Measurements from ENCODE around the gene RGCC.

DNA sequence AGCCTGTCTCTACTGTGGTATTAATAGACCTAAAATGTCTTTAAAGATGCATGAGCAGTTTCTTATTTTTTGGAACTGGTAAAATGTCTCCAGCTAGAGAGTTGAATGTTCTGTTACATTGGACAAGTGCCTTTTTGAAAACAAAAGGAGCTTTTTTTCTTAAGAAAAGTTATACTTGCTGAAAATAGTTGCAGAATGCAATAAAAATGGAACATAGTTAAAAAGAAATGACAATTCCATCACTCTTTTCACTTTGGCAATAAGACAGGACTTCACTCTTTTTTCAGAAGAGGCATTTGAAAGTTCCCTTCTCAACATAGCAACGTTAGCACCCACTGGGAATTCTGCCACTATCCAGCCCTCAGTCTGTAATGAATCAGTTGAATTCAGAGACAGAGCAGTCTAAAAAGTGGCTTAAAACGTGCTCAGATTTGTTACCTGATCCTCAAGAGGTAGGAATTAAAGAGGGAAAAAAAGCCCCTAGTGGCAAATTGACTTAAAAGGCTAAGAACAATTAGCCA is 10.1 kb downstream of the RGCC start:
- TF ChIP-seq, protein P1, sequence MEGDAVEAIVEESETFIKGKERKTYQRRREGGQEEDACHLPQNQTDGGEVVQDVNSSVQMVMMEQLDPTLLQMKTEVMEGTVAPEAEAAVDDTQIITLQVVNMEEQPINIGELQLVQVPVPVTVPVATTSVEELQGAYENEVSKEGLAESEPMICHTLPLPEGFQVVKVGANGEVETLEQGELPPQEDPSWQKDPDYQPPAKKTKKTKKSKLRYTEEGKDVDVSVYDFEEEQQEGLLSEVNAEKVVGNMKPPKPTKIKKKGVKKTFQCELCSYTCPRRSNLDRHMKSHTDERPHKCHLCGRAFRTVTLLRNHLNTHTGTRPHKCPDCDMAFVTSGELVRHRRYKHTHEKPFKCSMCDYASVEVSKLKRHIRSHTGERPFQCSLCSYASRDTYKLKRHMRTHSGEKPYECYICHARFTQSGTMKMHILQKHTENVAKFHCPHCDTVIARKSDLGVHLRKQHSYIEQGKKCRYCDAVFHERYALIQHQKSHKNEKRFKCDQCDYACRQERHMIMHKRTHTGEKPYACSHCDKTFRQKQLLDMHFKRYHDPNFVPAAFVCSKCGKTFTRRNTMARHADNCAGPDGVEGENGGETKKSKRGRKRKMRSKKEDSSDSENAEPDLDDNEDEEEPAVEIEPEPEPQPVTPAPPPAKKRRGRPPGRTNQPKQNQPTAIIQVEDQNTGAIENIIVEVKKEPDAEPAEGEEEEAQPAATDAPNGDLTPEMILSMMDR (conservative IDR thresholded peaks at IDR 0.05): no peak
- TF ChIP-seq EZH2 (IDR thresholded peaks at IDR 0.05; ENCODE audit: low read depth): no peak
